ENCODE data around the gene ESR1. TPM values are rescaled to one million over a fixed set of nuclear protein-coding genes. Genes with fewer than 3 reads are reported as not detected.

Gene ESR1
- total and polyA plus RNA-seq, 2 donors (not counting 1 experiment from before 2014, with no cell fraction given) = 0.06 to 0.50 TPM

GRCh38 chr6:151911401-151911800, 103.9 kb downstream of the ESR1 start:
- Histone ChIP-seq H3K27me3 (ENCODE audit: control insufficient read depth, insufficient read depth, low read length) (no peaks in the 10 kb centered on the region), H3K27ac (ENCODE audit: insufficient read depth, low read length) (no peak overlapping the region), H3K4me3 (replicated peaks in 1 of 4; ENCODE audit: control extremely low read depth in 1 of 4, insufficient read depth in 1 of 4, low read depth in 3 of 4, low read length in 4 of 4) (no peak overlapping the region), H3K9ac (ENCODE audit: insufficient read depth, low read length) (no peak overlapping the region), H4K20me1 (ENCODE audit: control insufficient read depth, extremely low read depth, insufficient read depth, low read length) (no peaks in the 10 kb centered on the region), H3K4me2 (ENCODE audit: extremely low read depth, insufficient read depth, low read length) (no peak overlapping the region), H2AFZ (ENCODE audit: low read length) (no peak overlapping the region), H3K36me3 (ENCODE audit: control insufficient read depth, insufficient read depth, low read length) (no peaks in the 10 kb centered on the region), H3K79me2 (ENCODE audit: control insufficient read depth, insufficient read depth, low read length) (no peaks in the 10 kb centered on the region), H3K9me3 (ENCODE audit: control insufficient read depth, insufficient read depth, low read depth, low read length) (no peaks in the 10 kb centered on the region), H3K4me1 (ENCODE audit: control insufficient read depth, extremely low read depth, insufficient read depth, low read length) (no peaks in the 10 kb centered on the region)
- TF ChIP-seq EZH2 (IDR thresholded peaks at IDR 0.05; ENCODE audit: low read length, missing control alignments) (no peak), CTCF (conservative IDR thresholded peaks at IDR 0.05 in 1 of 2, IDR thresholded peaks at IDR 0.05 in 1 of 2; ENCODE audit: low read depth in 1 of 2, low read length in 2 of 2) (no peak)
- no peak for DNase-seq (ENCODE audit: low read depth in 2 of 2)

- peak; percentile 0 to 10 for DNase-seq (ENCODE audit: low read depth in 2 of 2)
- Histone ChIP-seq H4K20me1 (ENCODE audit: control insufficient read depth, extremely low read depth, insufficient read depth, low read length) (no peaks in the 10 kb centered on the region), H3K4me3 (replicated peaks in 1 of 4; ENCODE audit: control extremely low read depth in 1 of 4, insufficient read depth in 1 of 4, low read depth in 3 of 4, low read length in 4 of 4) (no peak overlapping the region), H3K9me3 (ENCODE audit: control insufficient read depth, insufficient read depth, low read depth, low read length) (no peaks in the 10 kb centered on the region), H2AFZ (ENCODE audit: low read length) (no peak overlapping the region), H3K4me2 (ENCODE audit: extremely low read depth, insufficient read depth, low read length) (no peak overlapping the region), H3K79me2 (ENCODE audit: control insufficient read depth, insufficient read depth, low read length) (no peaks in the 10 kb centered on the region), H3K36me3 (ENCODE audit: control insufficient read depth, insufficient read depth, low read length) (no peaks in the 10 kb centered on the region), H3K4me1 (ENCODE audit: control insufficient read depth, extremely low read depth, insufficient read depth, low read length) (no peaks in the 10 kb centered on the region), H3K9ac (ENCODE audit: insufficient read depth, low read length) (no peak overlapping the region), H3K27ac (ENCODE audit: insufficient read depth, low read length) (no peak overlapping the region), H3K27me3 (ENCODE audit: control insufficient read depth, insufficient read depth, low read length) (no peaks in the 10 kb centered on the region)
- TF ChIP-seq EZH2 (IDR thresholded peaks at IDR 0.05; ENCODE audit: low read length, missing control alignments) (no peak), CTCF (conservative IDR thresholded peaks at IDR 0.05 in 1 of 2, IDR thresholded peaks at IDR 0.05 in 1 of 2; ENCODE audit: low read depth in 1 of 2, low read length in 2 of 2) (no peak)
These were observed 107.0 kb downstream of the ESR1 start for GRCh38 chr6:151914484-151914883.

- H3K9me3 ChIP-seq (ENCODE audit: control insufficient read depth, insufficient read depth, low read depth, low read length) = no peaks in the 10 kb centered on the region
- no peaks in the 10 kb centered on the region for H3K79me2 ChIP-seq (ENCODE audit: control insufficient read depth, insufficient read depth, low read length)
- no peak overlapping the region for H3K9ac ChIP-seq (ENCODE audit: insufficient read depth, low read length)
- H3K4me1 ChIP-seq (ENCODE audit: control insufficient read depth, extremely low read depth, insufficient read depth, low read length) = no peaks in the 10 kb centered on the region
- no peaks in the 10 kb centered on the region for H3K36me3 ChIP-seq (ENCODE audit: control insufficient read depth, insufficient read depth, low read length)
- H4K20me1 ChIP-seq (ENCODE audit: control insufficient read depth, extremely low read depth, insufficient read depth, low read length) = no peaks in the 10 kb centered on the region
- no peak for DNase-seq (ENCODE audit: low read depth in 2 of 2)
- no peak overlapping the region for H3K4me3 ChIP-seq (replicated peaks in 1 of 4; ENCODE audit: control extremely low read depth in 1 of 4, insufficient read depth in 1 of 4, low read depth in 3 of 4, low read length in 4 of 4)
- H3K4me2 ChIP-seq (ENCODE audit: extremely low read depth, insufficient read depth, low read length) = no peak overlapping the region
- no peak for TF ChIP-seq CTCF (conservative IDR thresholded peaks at IDR 0.05 in 1 of 2, IDR thresholded peaks at IDR 0.05 in 1 of 2; ENCODE audit: low read depth in 1 of 2, low read length in 2 of 2)
- no peak for TF ChIP-seq EZH2 (IDR thresholded peaks at IDR 0.05; ENCODE audit: low read length, missing control alignments)
- no peak overlapping the region for H2AFZ ChIP-seq (ENCODE audit: low read length)
- H3K27me3 ChIP-seq (ENCODE audit: control insufficient read depth, insufficient read depth, low read length) = no peaks in the 10 kb centered on the region
- no peak overlapping the region for H3K27ac ChIP-seq (ENCODE audit: insufficient read depth, low read length)
These were observed 108.6 kb downstream of the ESR1 start for GRCh38 chr6:151916075-151916474.

Measured in fibroblast of lung (primary cell).